ENCODE results near the gene SUCO. TPM values are rescaled to one million over a fixed set of nuclear protein-coding genes. Genes with fewer than 3 reads are reported as not detected.

Gene SUCO
- total and polyA plus RNA-seq, 12 donors: 10.2 to 31.4 (median 24.6) TPM

GRCh38 chr1:172658871-172659453, 126.0 kb downstream of the SUCO start, which contains the start of gene FASLG:
Gene FASLG (plus strand): TSS chr1:172659103. CDS start chr1:172659202, 99 bp downstream.
- Histone ChIP-seq H3K4me1 (peaks cover 0 to 10% (median 0%) of the 10 kb centered on the region in 9 donors), H3K4me3 (peak within 1 kb of the TSS in 1 of 10 donors; percentile 41), H3K27ac (peak within 1 kb of the TSS in 5 of 10 donors; percentile 7 to 75 (median 22)), H3K36me3 (no peaks in the 10 kb centered on the region), H3K27me3 (no peaks in the 10 kb centered on the region), H3K9me3 (no peaks in the 10 kb centered on the region)
- ATAC-seq (peak in 2 of 8 donors; percentile 12 to 19), DNase-seq (no peak)
- intact Hi-C loops (cut with DNase I): loop anchor here in 2 of 10 donors (5.0 kb wide), 2 partner anchors 38 to 58 kb away; no protein-coding TSS in a partner anchor
- no peak for TF ChIP-seq CTCF (IDR thresholded peaks at IDR 0.05)
- WGBS, 2 donors: 85% methylated on average over 11 of the region's 11 CpGs

- H3K9me3 ChIP-seq: no peaks in the 10 kb centered on the region
- DNase-seq: no peak
- no peak for TF ChIP-seq CTCF (IDR thresholded peaks at IDR 0.05)
- ATAC-seq: no peak
- H3K4me1 ChIP-seq: peaks cover 0 to 10% (median 0%) of the 10 kb centered on the region in 9 donors
- H3K36me3 ChIP-seq: no peaks in the 10 kb centered on the region
- intact Hi-C loops (cut with DNase I): no loop called here
- H3K27ac ChIP-seq: peak overlapping the region in 1 of 10 donors; percentile 75
- 82 to 91% methylated on average over 3 of the region's 3 CpGs for WGBS, 2 donors
- peak overlapping the region in 1 of 10 donors; percentile 41 for H3K4me3 ChIP-seq
- H3K27me3 ChIP-seq: no peaks in the 10 kb centered on the region
Observed at GRCh38 chr1:172661107-172661506, 128.2 kb downstream of the SUCO start.

Other genes starting within 250 kb of the SUCO start
- gene C1orf105, start 112.5 kb upstream of the SUCO start, total RNA-seq: 10 to 100 TPM in 4 of 10 donors, 1 to 10 TPM in 6; 4.5 to 52.7 (median 8.6) TPM
- 10 to 100 TPM in 1 of 2 donors, 1 to 10 TPM in 1; 1.1 to 19.5 TPM for gene C1orf105, start 112.5 kb upstream of the SUCO start, polyA plus RNA-seq
- 10 to 100 TPM in 8 of 10 donors, 1 to 10 TPM in 2; 9.3 to 14.5 (median 13.0) TPM for gene PIGC, start 89.1 kb upstream of the SUCO start, total RNA-seq
- 10 to 100 TPM; 17.1 to 21.2 TPM for gene PIGC, start 89.1 kb upstream of the SUCO start, polyA plus RNA-seq
- 1 to 10 TPM in 1 of 10 donors, under 1 TPM in 2, not detected in 7; 0.11 to 1.7 (median 0.28) TPM for gene FASLG, start 126.0 kb downstream of the SUCO start, total RNA-seq
- under 1 TPM in 1 of 2 donors, not detected in 1; 0.03 TPM for gene FASLG, start 126.0 kb downstream of the SUCO start, polyA plus RNA-seq

All from heart right ventricle (tissue), 16 donors.